Mesendoderm (in vitro differentiated cells): ENCODE data around the gene PPIC. TPM values are rescaled to one million over a fixed set of nuclear protein-coding genes. Genes with fewer than 3 reads are reported as not detected.

Experiments
- DNase-seq: peaks from one replicate; pipeline ENCODE4 v3.0.0; 2013
- H2AK5ac ChIP-seq: 2 replicates; pipeline ENCODE4 v1.6.1; 2013; ENCODE audit warnings: low read length, inconsistent platforms
- H2BK120ac ChIP-seq: 2 replicates; pipeline ENCODE4 v1.6.1; 2013; ENCODE audit warnings: low read depth, mild to moderate bottlenecking, low read length, moderate library complexity, mixed read lengths
- H2BK15ac ChIP-seq: replicated peaks from 2 replicates; pipeline ENCODE4 v1.6.1; 2013; ENCODE audit warnings: low read depth, mild to moderate bottlenecking, moderate library complexity
- H2BK5ac ChIP-seq: 2 replicates; pipeline ENCODE4 v1.6.1; 2013; ENCODE audit warnings: low read length, inconsistent platforms
- H3K18ac ChIP-seq: 2 replicates; pipeline ENCODE4 v1.6.1; 2013; ENCODE audit warnings: mild to moderate bottlenecking, low read length, mixed read lengths
- H3K23ac ChIP-seq: one replicate; pipeline ENCODE4 v1.6.1; 2013; ENCODE audit warnings: low read length
- H3K27ac ChIP-seq: 2 replicates; pipeline ENCODE4 v1.5.1; 2013; ENCODE audit warnings: low read depth, mild to moderate bottlenecking, inconsistent platforms, low read length, moderate library complexity
- H3K27me3 ChIP-seq: 2 replicates; pipeline ENCODE4 v1.6.1; 2013; ENCODE audit warnings: low read length, control low read depth, mild to moderate bottlenecking, inconsistent platforms; ENCODE audit not compliant: insufficient read depth, poor library complexity
- H3K36me3 ChIP-seq: 2 replicates; pipeline ENCODE4 v1.6.1; 2013; ENCODE audit warnings: low read length, inconsistent platforms; ENCODE audit not compliant: control insufficient read depth, insufficient read depth
- H3K4ac ChIP-seq: one replicate; pipeline ENCODE4 v1.6.1; 2013; ENCODE audit warnings: low read depth, mild to moderate bottlenecking, low read length, moderate library complexity
- H3K4me1 ChIP-seq: 2 replicates; pipeline ENCODE4 v1.6.1; 2013; ENCODE audit warnings: low read depth, low read length, inconsistent platforms; ENCODE audit not compliant: control insufficient read depth
- H3K4me2 ChIP-seq: 2 replicates; pipeline ENCODE4 v1.6.1; 2013; ENCODE audit warnings: low read length
- H3K4me3 ChIP-seq: 2 replicates; pipeline ENCODE4 v1.5.1; 2013; ENCODE audit warnings: mild to moderate bottlenecking, low read length
- H3K56ac ChIP-seq: one replicate; pipeline ENCODE4 v1.6.1; 2013; ENCODE audit warnings: low read length
- H3K79me1 ChIP-seq: 2 replicates; pipeline ENCODE4 v1.6.1; 2013; ENCODE audit warnings: low read length, inconsistent platforms
- H3K79me2 ChIP-seq: 2 replicates; pipeline ENCODE4 v1.6.1; 2013; ENCODE audit warnings: mild to moderate bottlenecking, low read length; ENCODE audit not compliant: control insufficient read depth, insufficient read depth
- H3K9ac ChIP-seq: 2 replicates; pipeline ENCODE4 v1.6.1; 2013; ENCODE audit warnings: low read length, inconsistent platforms
- H4K5ac ChIP-seq: one replicate; pipeline ENCODE4 v1.6.1; 2013; ENCODE audit warnings: low read length
- H4K8ac ChIP-seq: one replicate; pipeline ENCODE4 v1.6.1; 2013; ENCODE audit warnings: low read depth, mild to moderate bottlenecking, control low read depth, low read length, moderate library complexity
- WGBS: extraction: QIAGEN DNeasy Blood & Tissue Kit; methylation state at CpG from one replicate; pipeline ENCODE4 v1.1.7; 2013; ENCODE audit warnings: low lambda C conversion rate, missing lambda C conversion rate; ENCODE audit not compliant: insufficient coverage; ENCODE audit errors: extremely low coverage; 5-methylcytosine and 5-hydroxymethylcytosine counted together
- polyA plus RNA-seq, 2 experiments: library from polyadenylated mRNA; stranded (reverse); fragments of 200-250 nt; gene quantifications; one replicate each; pipeline ENCODE4 v1.2.3, GENCODE V29; 2013

The PPIC gene
- polyA plus RNA-seq (2013, experiment 1 of 2) = 6.2 TPM
- 5.8 TPM for polyA plus RNA-seq (2013, experiment 2 of 2)

DNA sequence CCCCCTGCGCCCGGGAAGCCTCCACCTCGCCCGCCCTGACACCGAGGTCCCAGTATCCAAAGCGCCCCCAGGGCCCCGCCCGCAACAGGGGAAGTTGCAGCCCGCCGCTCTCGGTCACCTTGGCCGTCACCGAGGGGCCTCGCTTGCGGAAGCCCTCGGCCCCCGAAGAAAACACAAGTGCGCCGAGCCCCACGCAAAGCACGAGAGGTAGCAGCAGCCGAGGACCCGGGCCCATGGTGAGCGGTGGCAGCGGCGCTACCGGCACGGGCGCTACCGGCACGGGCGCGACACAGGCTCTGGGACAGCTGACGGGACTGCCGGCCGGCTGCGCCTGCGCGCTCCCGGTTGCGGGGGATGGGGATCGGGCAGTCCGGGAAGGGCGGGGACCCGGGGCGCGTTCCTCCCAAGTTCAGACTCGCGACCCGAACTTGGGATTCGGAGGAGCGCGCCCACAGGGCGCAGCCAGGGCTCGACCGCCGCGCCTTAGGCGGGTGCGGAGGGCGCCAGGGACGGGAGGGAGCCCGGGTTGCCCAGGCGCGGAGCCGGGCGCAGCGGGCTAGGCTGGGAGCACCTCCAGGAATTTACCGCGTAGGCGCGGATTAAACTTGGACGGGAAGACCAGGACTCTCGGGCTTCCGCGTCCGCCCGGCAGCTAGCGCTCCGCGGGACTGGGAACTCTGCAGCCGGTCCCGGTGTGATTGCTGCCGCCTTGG lies at the start of gene PPIC:
TSS of gene PPIC (minus strand) at position 335 of the 713 bp plus-strand sequence. CDS start at position 235, 100 bp downstream.
- Histone ChIP-seq H3K56ac (peak within 1 kb of the TSS; percentile 94), H3K27me3 (no peaks in the 10 kb centered on the region), H2BK15ac (no peak within 1 kb of the TSS), H3K4me1 (no peaks in the 10 kb centered on the region), H3K9ac (peak within 1 kb of the TSS; percentile 84), H3K79me2 (no peaks in the 10 kb centered on the region), H3K79me1 (no peaks in the 10 kb centered on the region), H4K5ac (no peak within 1 kb of the TSS), H3K4me3 (peak within 1 kb of the TSS; percentile 76), H3K27ac (peak within 1 kb of the TSS; percentile 61), H3K23ac (no peak within 1 kb of the TSS), H3K4ac (no peak within 1 kb of the TSS), H3K4me2 (peak within 1 kb of the TSS; percentile 87), H2BK5ac (no peak within 1 kb of the TSS), H4K8ac (peak within 1 kb of the TSS; percentile 76), H2BK120ac (no peak within 1 kb of the TSS), H3K18ac (peak within 1 kb of the TSS; percentile 63), H3K36me3 (no peaks in the 10 kb centered on the region), H2AK5ac (no peak within 1 kb of the TSS)
- DNase-seq = peak; percentile 86
- no CpG with 5 or more reads among the region's 84 CpGs for WGBS

DNA sequence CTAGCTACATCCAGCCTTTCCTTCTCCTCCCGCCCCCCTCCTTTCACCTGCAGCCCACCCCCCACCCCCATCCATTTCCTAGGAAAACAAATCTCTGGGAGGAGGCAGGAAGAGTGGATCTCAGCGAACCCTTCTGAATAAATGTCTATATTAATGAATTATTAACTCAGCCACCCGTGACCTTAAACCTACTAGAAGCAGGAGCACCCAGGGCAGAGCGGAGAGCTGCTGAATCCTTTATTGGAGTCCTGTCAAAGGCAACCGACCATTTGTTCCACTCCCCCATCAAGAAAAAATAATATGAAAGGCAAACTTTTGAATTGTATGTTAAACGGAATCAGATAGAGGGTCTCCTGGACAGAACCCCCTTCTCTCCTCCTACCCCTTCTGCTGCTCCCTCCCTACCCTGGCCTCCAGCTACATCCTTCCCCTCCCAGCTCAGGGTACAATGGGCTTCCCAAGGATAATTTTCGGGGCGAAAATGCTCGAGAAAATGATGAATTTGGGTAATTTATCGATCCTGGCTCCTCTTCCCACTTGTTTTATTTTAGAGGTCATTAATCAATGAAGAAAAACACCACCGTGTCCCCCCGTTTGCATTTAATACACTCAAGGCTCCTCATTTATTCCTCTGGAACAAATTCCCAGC lies 49.2 kb upstream of the PPIC start:
- Histone ChIP-seq H4K8ac (no peak overlapping the region), H3K4me3 (no peak overlapping the region), H3K4me2 (peak overlapping the region; percentile 75), H4K5ac (no peak overlapping the region), H3K9ac (no peak overlapping the region), H2AK5ac (no peak overlapping the region), H3K27ac (no peak overlapping the region), H3K23ac (no peak overlapping the region), H3K79me1 (no peaks in the 10 kb centered on the region), H3K4ac (no peak overlapping the region), H2BK15ac (no peak overlapping the region), H3K36me3 (no peaks in the 10 kb centered on the region), H3K27me3 (peaks cover 38% of the 10 kb centered on the region), H3K79me2 (no peaks in the 10 kb centered on the region), H2BK120ac (no peak overlapping the region), H3K18ac (no peak overlapping the region), H3K56ac (no peak overlapping the region), H3K4me1 (peaks cover 5% of the 10 kb centered on the region), H2BK5ac (no peak overlapping the region)
- no CpG with 5 or more reads among the region's 12 CpGs for WGBS
- peak; percentile 35 for DNase-seq

DNA sequence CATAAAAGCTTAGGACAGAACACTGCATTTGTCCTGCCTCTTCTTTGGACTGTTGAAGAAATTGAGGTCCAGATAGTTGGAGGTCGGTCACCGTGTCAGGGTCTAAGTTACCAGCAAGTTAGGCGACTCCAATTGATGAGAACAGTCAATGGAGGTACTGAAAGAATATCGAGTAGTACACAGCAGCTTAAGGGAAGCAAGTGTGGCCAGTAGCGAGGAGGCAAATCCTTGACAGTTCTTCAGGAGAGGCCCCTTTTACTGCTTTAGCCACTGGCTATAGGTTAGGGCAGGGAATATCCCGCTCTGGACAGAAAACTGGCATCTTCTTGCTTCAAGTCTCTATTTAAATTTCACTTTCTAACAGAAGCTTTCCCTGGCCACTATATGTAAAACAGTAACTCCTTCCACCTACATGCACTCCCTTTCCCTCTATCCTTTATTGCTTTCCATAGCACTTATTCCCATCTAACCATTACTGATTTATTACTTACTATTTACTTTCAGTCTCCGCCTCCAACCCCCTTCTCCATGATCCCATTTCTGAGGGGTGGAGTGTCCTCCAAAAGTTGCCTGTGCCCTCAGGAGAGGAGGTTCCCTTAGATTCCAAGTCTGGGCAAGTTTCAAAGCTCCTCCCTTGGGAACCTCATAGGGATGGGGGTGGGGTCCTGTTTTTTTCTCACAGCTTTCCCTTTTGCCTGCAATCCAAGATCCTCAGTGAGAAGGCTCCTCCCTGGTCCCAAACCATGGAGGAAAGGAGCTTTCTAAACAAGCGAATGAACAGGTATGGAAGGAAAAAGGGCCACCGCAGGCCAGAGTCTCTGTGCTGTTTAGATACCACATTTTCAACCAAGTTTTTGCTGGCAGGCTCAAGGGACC lies 48.4 kb upstream of the PPIC start:
- DNase-seq = peak; percentile 36
- Histone ChIP-seq H3K18ac (no peak overlapping the region), H3K4me1 (peaks cover 5% of the 10 kb centered on the region), H3K36me3 (no peaks in the 10 kb centered on the region), H4K5ac (no peak overlapping the region), H3K4me2 (no peak overlapping the region), H2BK5ac (no peak overlapping the region), H2AK5ac (no peak overlapping the region), H3K79me2 (no peaks in the 10 kb centered on the region), H3K27ac (no peak overlapping the region), H4K8ac (no peak overlapping the region), H2BK15ac (no peak overlapping the region), H3K79me1 (no peaks in the 10 kb centered on the region), H3K27me3 (peaks cover 36% of the 10 kb centered on the region), H3K56ac (no peak overlapping the region), H2BK120ac (no peak overlapping the region), H3K4me3 (no peak overlapping the region), H3K4ac (no peak overlapping the region), H3K23ac (no peak overlapping the region), H3K9ac (no peak overlapping the region)
- no CpG with 5 or more reads among the region's 9 CpGs for WGBS

DNA sequence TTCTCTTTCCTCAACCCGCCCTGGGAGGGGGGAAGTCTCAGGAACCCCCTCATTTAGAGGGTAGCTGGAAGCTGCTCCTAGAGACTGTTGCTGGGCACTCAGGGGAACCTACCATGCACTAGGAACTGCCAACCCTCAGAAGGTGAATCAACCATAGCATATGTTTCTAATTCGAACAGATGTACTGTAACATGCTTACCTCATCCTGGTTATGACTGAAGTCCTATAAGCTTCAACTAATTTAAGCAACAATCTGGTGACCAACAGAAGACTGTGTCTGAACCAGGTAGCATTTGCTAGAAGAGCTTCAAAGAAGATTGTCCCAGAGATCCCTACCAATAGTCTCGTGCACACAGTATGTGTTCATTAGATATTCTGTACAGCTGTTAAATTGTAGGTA lies 46.8 kb upstream of the PPIC start:
- Histone ChIP-seq H4K8ac (no peak overlapping the region), H3K56ac (no peak overlapping the region), H3K18ac (no peak overlapping the region), H3K9ac (no peak overlapping the region), H3K23ac (no peak overlapping the region), H3K79me1 (no peaks in the 10 kb centered on the region), H2AK5ac (no peak overlapping the region), H3K79me2 (no peaks in the 10 kb centered on the region), H3K4me1 (peaks cover 5% of the 10 kb centered on the region), H3K4me2 (no peak overlapping the region), H4K5ac (no peak overlapping the region), H2BK5ac (no peak overlapping the region), H3K4me3 (no peak overlapping the region), H3K27me3 (peaks cover 34% of the 10 kb centered on the region), H2BK120ac (no peak overlapping the region), H3K4ac (no peak overlapping the region), H3K27ac (no peak overlapping the region), H3K36me3 (no peaks in the 10 kb centered on the region), H2BK15ac (no peak overlapping the region)
- no peak for DNase-seq
- WGBS = no CpG with 5 or more reads among the region's 3 CpGs

DNA sequence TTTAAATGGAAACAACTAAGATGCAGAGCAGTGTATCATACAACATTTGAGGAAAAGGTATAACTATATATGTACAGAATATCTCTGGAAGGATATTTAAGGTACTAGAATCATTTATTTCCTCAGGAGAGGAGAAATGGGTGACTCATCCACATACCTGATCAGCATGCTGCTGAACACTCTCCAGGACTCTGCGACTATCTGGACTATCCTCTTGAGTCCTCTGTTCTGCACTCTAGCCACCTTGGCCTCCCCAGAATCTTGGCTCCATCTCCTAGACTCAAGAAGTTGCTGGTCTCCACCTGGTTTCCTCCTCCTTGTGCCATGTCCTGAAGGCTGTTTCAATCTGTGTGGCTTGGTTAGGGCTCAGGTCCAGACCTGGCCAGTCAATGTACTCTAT lies 43.7 kb upstream of the PPIC start:
- no peak for DNase-seq
- Histone ChIP-seq H3K27me3 (peaks cover 5% of the 10 kb centered on the region), H3K9ac (no peak overlapping the region), H3K4ac (no peak overlapping the region), H2BK120ac (no peak overlapping the region), H2BK15ac (no peak overlapping the region), H3K4me1 (no peaks in the 10 kb centered on the region), H3K18ac (no peak overlapping the region), H3K27ac (no peak overlapping the region), H4K5ac (no peak overlapping the region), H2BK5ac (no peak overlapping the region), H2AK5ac (no peak overlapping the region), H3K23ac (no peak overlapping the region), H4K8ac (no peak overlapping the region), H3K79me2 (no peaks in the 10 kb centered on the region), H3K56ac (no peak overlapping the region), H3K79me1 (no peaks in the 10 kb centered on the region), H3K4me3 (no peak overlapping the region), H3K36me3 (no peaks in the 10 kb centered on the region), H3K4me2 (no peak overlapping the region)
- no CpG with 5 or more reads among the region's 1 CpG for WGBS
